Measurements from ENCODE around the gene GRID1. TPM values are rescaled to one million over a fixed set of nuclear protein-coding genes. Genes with fewer than 3 reads are reported as not detected.

The GRID1 gene
- polyA plus RNA-seq, 1 experiment: 0.49 TPM

- ChIA-PET CTCF (no interaction called here), POLR2A (no interaction called here)
- H3K36me3 ChIP-seq (ENCODE audit: control insufficient read depth, insufficient read depth, low read length): no peaks in the 10 kb centered on the region
- H3K27me3 ChIP-seq (ENCODE audit: control insufficient read depth, insufficient read depth, low read length): no peaks in the 10 kb centered on the region
- no peak for DNase-seq (ENCODE audit: low read depth)
- H3K4me3 ChIP-seq (ENCODE audit: low read depth, low read length): no peak overlapping the region
- no peak for TF ChIP-seq CTCF (IDR thresholded peaks at IDR 0.05; ENCODE audit: insufficient read depth, low read depth, low read length)
Measured at GRCh38 chr10:85651497-85651882, 715.1 kb downstream of the GRID1 start.

GRCh38 chr10:85650791-85651496 lies 715.7 kb downstream of the GRID1 start:
- Histone ChIP-seq H3K27me3 (ENCODE audit: control insufficient read depth, insufficient read depth, low read length) (no peaks in the 10 kb centered on the region), H3K4me3 (ENCODE audit: low read depth, low read length) (no peak overlapping the region), H3K36me3 (ENCODE audit: control insufficient read depth, insufficient read depth, low read length) (no peaks in the 10 kb centered on the region)
- ChIA-PET CTCF (no interaction called here), POLR2A (no interaction called here)
- no peak for TF ChIP-seq CTCF (IDR thresholded peaks at IDR 0.05; ENCODE audit: insufficient read depth, low read depth, low read length)
- DNase-seq (ENCODE audit: low read depth): no peak

- H3K4me3 ChIP-seq (ENCODE audit: low read depth, low read length): no peak overlapping the region
- DNase-seq (ENCODE audit: low read depth): no peak
- H3K36me3 ChIP-seq (ENCODE audit: control insufficient read depth, insufficient read depth, low read length): no peaks in the 10 kb centered on the region
- H3K27me3 ChIP-seq (ENCODE audit: control insufficient read depth, insufficient read depth, low read length): no peaks in the 10 kb centered on the region
- CTCF ChIA-PET: interaction anchor here (1.5 kb wide), 1 partner anchor 9 kb away, joined by 4 read pairs; no protein-coding TSS in a partner anchor
- TF ChIP-seq CTCF (IDR thresholded peaks at IDR 0.05; ENCODE audit: insufficient read depth, low read depth, low read length): no peak
- POLR2A ChIA-PET: interaction anchor here (0.6 kb wide), 2 partner anchors 35 to 1290 kb away, joined by 5 to 7 read pairs; no protein-coding TSS in a partner anchor
Measured at GRCh38 chr10:85649461-85649860, 717.1 kb downstream of the GRID1 start.

- POLR2A ChIA-PET: no interaction called here
Measured at GRCh38 chr10:85648279-85648754, 718.3 kb downstream of the GRID1 start.

GRCh38 chr10:85647741-85648140 lies 718.9 kb downstream of the GRID1 start:
- POLR2A ChIA-PET: no interaction called here
- H3K4me3 ChIP-seq (ENCODE audit: low read depth, low read length): no peak overlapping the region
- CTCF ChIA-PET: no interaction called here
- no peak for DNase-seq (ENCODE audit: low read depth)
- H3K36me3 ChIP-seq (ENCODE audit: control insufficient read depth, insufficient read depth, low read length): no peaks in the 10 kb centered on the region
- no peaks in the 10 kb centered on the region for H3K27me3 ChIP-seq (ENCODE audit: control insufficient read depth, insufficient read depth, low read length)
- no peak for TF ChIP-seq CTCF (IDR thresholded peaks at IDR 0.05; ENCODE audit: insufficient read depth, low read depth, low read length)

More at GRCh38 chr10:85648279-85648754, 718.3 kb downstream of the GRID1 start:
- DNase-seq (ENCODE audit: low read depth): no peak
- TF ChIP-seq CTCF (IDR thresholded peaks at IDR 0.05; ENCODE audit: insufficient read depth, low read depth, low read length): no peak
- Histone ChIP-seq H3K36me3 (ENCODE audit: control insufficient read depth, insufficient read depth, low read length) (no peaks in the 10 kb centered on the region), H3K27me3 (ENCODE audit: control insufficient read depth, insufficient read depth, low read length) (no peaks in the 10 kb centered on the region), H3K4me3 (ENCODE audit: low read depth, low read length) (no peak overlapping the region)
- CTCF ChIA-PET: interaction anchor here (1.5 kb wide), 1 partner anchor 11 kb away, joined by 4 read pairs; no protein-coding TSS in a partner anchor
